Lower lobe of right lung (tissue), 2 donors: ENCODE data around the gene THRB. TPM values are rescaled to one million over a fixed set of nuclear protein-coding genes. Genes with fewer than 3 reads are reported as not detected.
"Not testable (repeated sequence)": the region's sequence is repeated elsewhere in the genome, so short reads cannot be mapped to it uniquely, and the experiment has no call there.

ENCODE experiments used
- ATAC-seq, 2 donors: fragments of 200-7000 bp; cut with Tn5 transposase; one replicate each; pipeline ENCODE4 v1.9.1; 2020 to 2022; ENCODE audit warnings: mild to moderate bottlenecking in 2 of 2, moderate library complexity in 2 of 2
- DNase-seq: peaks from one replicate; pipeline ENCODE4 v3.0.0-alpha.2; 2020
- H3K27ac ChIP-seq: fragments of 200-600 bp; one replicate; pipeline ENCODE4 v1.8.0; 2022
- H3K27me3 ChIP-seq: fragments of 200-600 bp; one replicate; pipeline ENCODE4 v1.8.0; 2022; ENCODE audit warnings: low read depth
- H3K36me3 ChIP-seq: fragments of 200-600 bp; one replicate; pipeline ENCODE4 v1.8.0; 2022; ENCODE audit warnings: mild to moderate bottlenecking
- H3K4me1 ChIP-seq: fragments of 200-600 bp; one replicate; pipeline ENCODE4 v1.8.0; 2022
- H3K4me3 ChIP-seq: fragments of 200-600 bp; one replicate; pipeline ENCODE4 v1.8.0; 2022; ENCODE audit warnings: mild to moderate bottlenecking
- H3K9me3 ChIP-seq: fragments of 200-600 bp; one replicate; pipeline ENCODE4 v1.8.0; 2022
- CTCF ChIP-seq: fragments of 200-600 bp; IDR thresholded peaks from one replicate; pipeline ENCODE4 v1.8.0; 2022; ENCODE audit warnings: antibody characterized with exemption, mild to moderate bottlenecking
- intact Hi-C: fragments of 100-400 bp; cut with DNase I; formaldehyde crosslinking; loops from one replicate; pipeline ENCODE4 v1.11.0; 2022
- total RNA-seq: library from RNA; stranded (reverse); fragmentation: NEBNext Ultra II Directional; extraction: Animal tissue kit (Norgen Biotek cat#: 25700); gene quantifications from one replicate; pipeline ENCODE4 v1.2.1, GENCODE V29; 2021
- donor health status: DM: no; HTN: yes; CAD: no; lungs with severe emphysema.

Gene THRB
- total RNA-seq, 1 donor from 2014 or later = 14.6 TPM

DNA sequence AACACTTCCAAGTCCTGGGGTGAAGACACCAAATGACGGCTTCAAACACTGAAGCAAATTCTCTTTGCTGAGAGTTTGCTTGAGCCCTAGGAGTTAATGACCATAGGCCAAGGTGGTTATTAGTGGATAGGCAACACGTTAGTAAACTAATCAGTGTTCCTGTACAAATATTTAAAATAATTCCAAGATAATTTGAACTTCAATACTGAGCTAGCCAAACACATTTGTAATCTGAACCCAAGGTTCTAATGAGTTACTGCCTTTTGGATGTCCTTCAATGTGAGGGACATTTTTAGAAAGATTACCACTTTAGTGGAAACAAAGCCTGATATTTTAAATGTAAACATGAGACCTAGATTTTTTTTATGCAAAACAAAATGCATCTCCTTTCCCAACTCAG, 94.6 kb downstream of the THRB start:
- Histone ChIP-seq H3K27ac (no peak overlapping the region), H3K4me3 (no peak overlapping the region), H3K4me1 (no peaks in the 10 kb centered on the region), H3K9me3 (no peaks in the 10 kb centered on the region), H3K36me3 (no peaks in the 10 kb centered on the region), H3K27me3 (no peaks in the 10 kb centered on the region)
- no peak for TF ChIP-seq CTCF
- intact Hi-C loops = no loop called here
- no peak for DNase-seq
- no peak for ATAC-seq

- H3K4me1 ChIP-seq = no peaks in the 10 kb centered on the region
- no peaks in the 10 kb centered on the region for H3K27me3 ChIP-seq
- H3K27ac ChIP-seq = no peak overlapping the region
- no peaks in the 10 kb centered on the region for H3K36me3 ChIP-seq
- no peak for TF ChIP-seq CTCF
- no peak overlapping the region for H3K4me3 ChIP-seq
- no peak for DNase-seq
- intact Hi-C loops = no loop called here
- H3K9me3 ChIP-seq = no peaks in the 10 kb centered on the region
- no peak for ATAC-seq
These were observed 95.0 kb downstream of the THRB start for GRCh38 chr3:24399614-24400013.

DNA sequence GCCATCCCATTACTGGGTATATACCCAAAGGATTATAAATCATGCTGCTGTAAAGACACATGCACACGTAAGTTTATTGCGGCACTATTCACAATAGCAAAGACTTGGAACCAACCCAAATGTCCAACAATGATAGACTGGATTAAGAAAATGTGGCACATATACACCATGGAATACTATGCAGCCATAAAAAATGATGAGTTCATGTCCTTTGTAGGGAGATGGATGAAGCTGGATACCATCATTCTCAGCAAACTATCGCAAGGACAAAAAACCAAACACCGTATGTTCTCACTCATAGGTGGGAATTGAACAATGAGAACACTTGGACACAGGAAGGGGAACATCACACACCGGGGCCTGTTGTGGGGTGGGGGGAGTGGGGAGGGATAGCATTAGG, 95.9 kb downstream of the THRB start:
- intact Hi-C loops, H3K27ac ChIP-seq, DNase-seq: not testable (repeated sequence)

DNA sequence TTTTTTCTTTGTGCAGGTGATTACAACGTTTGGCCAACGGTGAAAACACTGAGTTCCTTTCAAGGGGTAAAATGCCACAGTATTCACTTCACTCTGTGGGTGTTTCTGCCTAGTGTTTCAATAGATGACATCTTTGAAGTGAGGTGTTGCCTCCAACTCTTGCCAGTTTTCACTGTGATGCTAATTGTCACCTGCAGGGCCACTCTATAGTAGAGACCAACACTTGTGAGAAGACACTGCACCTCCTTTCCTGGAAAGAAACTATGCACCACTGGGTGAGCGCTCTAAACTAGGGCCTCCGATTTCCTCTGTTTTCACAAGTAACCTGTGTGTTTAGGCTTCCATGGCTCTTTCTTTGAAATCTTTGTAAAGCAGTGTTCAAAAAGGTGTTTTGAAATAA, 98.3 kb downstream of the THRB start:
- TF ChIP-seq CTCF = no peak
- no peaks in the 10 kb centered on the region for H3K27me3 ChIP-seq
- no peak overlapping the region for H3K4me3 ChIP-seq
- H3K36me3 ChIP-seq = no peaks in the 10 kb centered on the region
- intact Hi-C loops = no loop called here
- H3K4me1 ChIP-seq = no peaks in the 10 kb centered on the region
- ATAC-seq (no peak), DNase-seq (no peak)
- H3K9me3 ChIP-seq = no peaks in the 10 kb centered on the region
- H3K27ac ChIP-seq = no peak overlapping the region

More for the DNA sequence above, 95.9 kb downstream of the THRB start:
- H3K36me3 ChIP-seq, H3K4me1 ChIP-seq, ATAC-seq, H3K9me3 ChIP-seq, H3K27me3 ChIP-seq, H3K4me3 ChIP-seq: not testable (repeated sequence)

GRCh38 chr3:24394754-24395153, 99.9 kb downstream of the THRB start:
- H3K9me3 ChIP-seq = no peaks in the 10 kb centered on the region
- intact Hi-C loops = no loop called here
- TF ChIP-seq CTCF = no peak

GRCh38 chr3:24393316-24393715, 101.3 kb downstream of the THRB start:
- DNase-seq (no peak), ATAC-seq (no peak)
- Histone ChIP-seq H3K4me1 (peaks cover 8% of the 10 kb centered on the region), H3K27me3 (no peaks in the 10 kb centered on the region), H3K4me3 (no peak overlapping the region), H3K9me3 (no peaks in the 10 kb centered on the region), H3K36me3 (no peaks in the 10 kb centered on the region), H3K27ac (no peak overlapping the region)
- no peak for TF ChIP-seq CTCF
- intact Hi-C loops = no loop called here

More at GRCh38 chr3:24394754-24395153, 99.9 kb downstream of the THRB start:
- H3K36me3 ChIP-seq = no peaks in the 10 kb centered on the region
- no peak overlapping the region for H3K4me3 ChIP-seq
- H3K27me3 ChIP-seq = no peaks in the 10 kb centered on the region
- no peak overlapping the region for H3K27ac ChIP-seq
- ATAC-seq (no peak), DNase-seq (no peak)
- no peaks in the 10 kb centered on the region for H3K4me1 ChIP-seq
